ENCODE results near the gene PPP1R37.

PPP1R37 gene

DNA sequence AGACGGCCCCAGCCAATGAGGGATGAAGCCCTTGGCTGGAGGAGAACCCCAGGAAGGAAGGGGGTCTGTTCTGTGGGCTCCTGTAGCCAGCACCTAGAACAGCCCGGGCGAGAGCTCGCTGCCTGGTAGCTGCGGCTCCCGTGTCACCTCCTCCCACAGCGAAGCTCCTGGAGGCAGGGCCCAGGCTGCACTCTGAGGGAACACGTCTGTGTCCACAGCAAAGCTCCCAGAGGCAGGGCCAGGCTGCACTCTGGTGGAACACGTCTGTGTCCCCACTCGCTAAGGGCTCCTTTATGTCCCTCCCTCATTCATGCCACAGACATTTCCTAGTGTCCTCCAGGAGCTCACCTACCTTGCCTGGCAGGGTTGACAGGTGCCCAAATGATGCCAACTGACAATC, 76.6 kb downstream of the PPP1R37 start:
- Histone ChIP-seq H3K9ac (ENCODE audit: low read length) (no peak overlapping the region), H3K9me3 (ENCODE audit: low read length) (no peaks in the 10 kb centered on the region), H3K4me2 (ENCODE audit: low read length) (no peak overlapping the region), H3F3A (ENCODE audit: insufficient read depth, low read length) (no peaks in the 10 kb centered on the region), H2AFZ (ENCODE audit: low read length) (no peak overlapping the region), H3K4me3 (ENCODE audit: low read depth, low read length, poor library complexity, severe bottlenecking) (no peak overlapping the region), H3K4me1 (ENCODE audit: insufficient read depth, low read length, severe bottlenecking) (no peaks in the 10 kb centered on the region), H3K27me3 (ENCODE audit: insufficient read depth, low read length) (no peaks in the 10 kb centered on the region), H3K27ac (ENCODE audit: low read depth, low read length, poor library complexity, severe bottlenecking) (no peak overlapping the region), H3K9me2 (ENCODE audit: low read depth, low read length) (no peaks in the 10 kb centered on the region), H3K79me2 (ENCODE audit: insufficient read depth, low read length) (no peaks in the 10 kb centered on the region), H4K20me1 (ENCODE audit: insufficient read depth, low read length) (no peaks in the 10 kb centered on the region), H3K36me3 (ENCODE audit: insufficient read depth, low read length) (no peaks in the 10 kb centered on the region)
- TF ChIP-seq, protein P1, sequence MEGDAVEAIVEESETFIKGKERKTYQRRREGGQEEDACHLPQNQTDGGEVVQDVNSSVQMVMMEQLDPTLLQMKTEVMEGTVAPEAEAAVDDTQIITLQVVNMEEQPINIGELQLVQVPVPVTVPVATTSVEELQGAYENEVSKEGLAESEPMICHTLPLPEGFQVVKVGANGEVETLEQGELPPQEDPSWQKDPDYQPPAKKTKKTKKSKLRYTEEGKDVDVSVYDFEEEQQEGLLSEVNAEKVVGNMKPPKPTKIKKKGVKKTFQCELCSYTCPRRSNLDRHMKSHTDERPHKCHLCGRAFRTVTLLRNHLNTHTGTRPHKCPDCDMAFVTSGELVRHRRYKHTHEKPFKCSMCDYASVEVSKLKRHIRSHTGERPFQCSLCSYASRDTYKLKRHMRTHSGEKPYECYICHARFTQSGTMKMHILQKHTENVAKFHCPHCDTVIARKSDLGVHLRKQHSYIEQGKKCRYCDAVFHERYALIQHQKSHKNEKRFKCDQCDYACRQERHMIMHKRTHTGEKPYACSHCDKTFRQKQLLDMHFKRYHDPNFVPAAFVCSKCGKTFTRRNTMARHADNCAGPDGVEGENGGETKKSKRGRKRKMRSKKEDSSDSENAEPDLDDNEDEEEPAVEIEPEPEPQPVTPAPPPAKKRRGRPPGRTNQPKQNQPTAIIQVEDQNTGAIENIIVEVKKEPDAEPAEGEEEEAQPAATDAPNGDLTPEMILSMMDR (IDR thresholded peaks at IDR 0.05; ENCODE audit: low read length): no peak
- TF ChIP-seq EZH2 (IDR thresholded peaks at IDR 0.05; ENCODE audit: borderline replicate concordance, low read length): no peak

DNA sequence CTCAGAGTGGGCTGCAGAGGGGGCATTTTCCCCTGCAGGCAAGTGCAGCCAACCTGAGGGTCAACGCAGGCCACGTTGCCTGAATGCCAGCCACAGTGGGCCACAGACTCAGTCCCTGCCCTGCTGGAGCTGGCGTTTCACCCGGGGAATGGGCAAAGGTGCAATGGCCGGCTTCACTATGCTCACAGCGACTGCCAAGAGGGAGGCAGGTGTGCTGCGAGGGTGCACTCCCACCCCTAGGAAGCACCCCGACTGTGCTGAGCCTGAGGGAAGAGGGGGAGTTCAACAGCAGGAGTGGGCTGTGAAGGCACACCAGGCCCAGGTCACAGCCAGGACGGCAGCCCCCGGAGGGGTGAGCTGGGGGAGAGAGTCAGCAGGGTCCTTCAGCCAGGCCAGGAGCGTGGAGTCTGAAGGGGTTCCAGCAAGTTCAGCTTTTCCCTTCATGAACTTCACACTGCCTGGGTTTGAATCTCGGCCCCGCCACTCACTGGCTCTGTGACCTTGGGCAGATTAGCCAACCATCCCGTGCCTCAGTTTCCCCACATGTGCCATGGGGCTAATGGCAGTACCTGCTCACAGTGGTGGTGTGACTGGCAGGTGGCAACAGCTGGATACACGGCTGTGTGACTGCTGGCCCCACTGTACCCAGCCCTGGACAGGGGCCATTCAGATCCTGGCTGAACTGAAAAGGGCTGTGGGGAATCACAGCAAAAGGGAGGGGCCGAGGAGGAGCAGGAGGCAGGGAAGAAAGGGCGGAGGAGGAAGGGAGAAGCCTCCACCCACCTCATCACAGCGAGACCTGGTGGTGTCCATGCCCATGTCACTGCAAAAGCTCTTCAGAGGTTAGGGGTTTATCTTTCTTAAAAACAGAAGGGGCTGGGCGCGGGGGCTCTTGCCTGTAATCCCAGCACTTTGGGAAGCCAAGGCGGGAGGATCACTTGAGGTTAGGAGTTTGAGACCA, 77.4 kb downstream of the PPP1R37 start:
- Histone ChIP-seq H3K27ac (ENCODE audit: low read depth, low read length, poor library complexity, severe bottlenecking) (no peak overlapping the region), H3F3A (ENCODE audit: insufficient read depth, low read length) (no peaks in the 10 kb centered on the region), H4K20me1 (ENCODE audit: insufficient read depth, low read length) (no peaks in the 10 kb centered on the region), H3K79me2 (ENCODE audit: insufficient read depth, low read length) (no peaks in the 10 kb centered on the region), H3K36me3 (ENCODE audit: insufficient read depth, low read length) (no peaks in the 10 kb centered on the region), H2AFZ (ENCODE audit: low read length) (no peak overlapping the region), H3K4me1 (ENCODE audit: insufficient read depth, low read length, severe bottlenecking) (no peaks in the 10 kb centered on the region), H3K9me3 (ENCODE audit: low read length) (no peaks in the 10 kb centered on the region), H3K9ac (ENCODE audit: low read length) (no peak overlapping the region), H3K4me3 (ENCODE audit: low read depth, low read length, poor library complexity, severe bottlenecking) (no peak overlapping the region), H3K27me3 (ENCODE audit: insufficient read depth, low read length) (no peaks in the 10 kb centered on the region), H3K4me2 (ENCODE audit: low read length) (no peak overlapping the region), H3K9me2 (ENCODE audit: low read depth, low read length) (no peaks in the 10 kb centered on the region)
- TF ChIP-seq, protein P1 (IDR thresholded peaks at IDR 0.05; ENCODE audit: low read length): no peak
- no peak for TF ChIP-seq EZH2 (IDR thresholded peaks at IDR 0.05; ENCODE audit: borderline replicate concordance, low read length)

DNA sequence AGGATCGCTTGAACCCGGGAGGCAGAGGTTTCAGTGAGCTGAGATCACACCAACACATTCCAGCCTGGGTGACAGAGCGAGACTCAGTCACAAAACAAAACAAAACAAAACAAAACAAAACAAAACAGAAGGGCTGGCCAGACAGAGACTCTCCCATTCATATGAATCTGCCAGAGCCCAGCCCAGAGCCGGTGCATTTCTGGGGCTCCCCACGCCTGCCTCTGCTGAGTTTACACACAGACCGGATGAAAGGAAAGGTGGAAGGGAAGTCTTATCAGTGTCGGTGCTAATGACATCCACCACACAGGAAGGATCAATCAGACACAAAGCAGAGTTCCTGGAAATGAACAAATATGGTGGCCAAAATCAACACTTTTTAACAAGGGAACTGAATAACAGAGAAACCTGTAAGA, 78.2 kb downstream of the PPP1R37 start:
- H2AFZ ChIP-seq (ENCODE audit: low read length): no peak overlapping the region

More for the DNA sequence above, 78.2 kb downstream of the PPP1R37 start:
- Histone ChIP-seq H3K9me2 (ENCODE audit: low read depth, low read length) (no peaks in the 10 kb centered on the region), H3K27ac (ENCODE audit: low read depth, low read length, poor library complexity, severe bottlenecking) (no peak overlapping the region), H3K4me2 (ENCODE audit: low read length) (no peak overlapping the region), H3K9me3 (ENCODE audit: low read length) (no peaks in the 10 kb centered on the region), H3K4me1 (ENCODE audit: insufficient read depth, low read length, severe bottlenecking) (no peaks in the 10 kb centered on the region), H3K36me3 (ENCODE audit: insufficient read depth, low read length) (no peaks in the 10 kb centered on the region), H3K79me2 (ENCODE audit: insufficient read depth, low read length) (no peaks in the 10 kb centered on the region), H3K9ac (ENCODE audit: low read length) (no peak overlapping the region), H4K20me1 (ENCODE audit: insufficient read depth, low read length) (no peaks in the 10 kb centered on the region), H3K4me3 (ENCODE audit: low read depth, low read length, poor library complexity, severe bottlenecking) (no peak overlapping the region), H3K27me3 (ENCODE audit: insufficient read depth, low read length) (no peaks in the 10 kb centered on the region), H3F3A (ENCODE audit: insufficient read depth, low read length) (no peaks in the 10 kb centered on the region)
- TF ChIP-seq, protein P1 (IDR thresholded peaks at IDR 0.05; ENCODE audit: low read length): no peak
- no peak for TF ChIP-seq EZH2 (IDR thresholded peaks at IDR 0.05; ENCODE audit: borderline replicate concordance, low read length)

Measured in OCI-LY1 (cell line).